ENCODE data around the gene AGRP.
A peak's percentile ranks its signal among the peaks of the same experiment; 100 is the strongest.
"Not testable (repeated sequence)": the region's sequence is repeated elsewhere in the genome, so short reads cannot be mapped to it uniquely, and the experiment has no call there.

AGRP gene, protein sequence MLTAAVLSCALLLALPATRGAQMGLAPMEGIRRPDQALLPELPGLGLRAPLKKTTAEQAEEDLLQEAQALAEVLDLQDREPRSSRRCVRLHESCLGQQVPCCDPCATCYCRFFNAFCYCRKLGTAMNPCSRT

DNA sequence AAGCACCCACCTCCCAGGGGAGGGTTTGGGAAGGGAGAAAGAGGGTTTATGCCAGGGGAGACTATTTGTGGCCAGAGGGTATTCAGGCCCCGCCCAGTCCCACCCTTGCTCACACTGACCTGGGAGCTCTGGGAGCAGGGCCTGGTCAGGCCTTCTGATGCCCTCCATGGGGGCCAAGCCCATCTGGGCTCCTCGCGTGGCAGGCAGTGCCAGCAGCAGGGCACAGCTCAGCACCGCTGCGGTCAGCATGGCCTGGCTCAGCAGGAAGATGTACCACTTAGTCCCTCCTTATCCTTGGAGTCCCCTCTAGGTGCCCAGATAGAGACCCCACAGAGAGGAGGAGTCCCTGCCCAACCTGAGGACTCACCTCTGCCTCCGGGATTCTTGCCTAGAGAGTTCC is at the start of gene AGRP:
TSS of gene AGRP (minus strand) at position 398 of the 400 bp plus-strand sequence. CDS start at position 249, 149 bp downstream.
- DNase-seq: no peak

GRCh38 chr16:67531247-67531646 is 47.9 kb upstream of the AGRP start:
- DNase-seq: no peak

DNA sequence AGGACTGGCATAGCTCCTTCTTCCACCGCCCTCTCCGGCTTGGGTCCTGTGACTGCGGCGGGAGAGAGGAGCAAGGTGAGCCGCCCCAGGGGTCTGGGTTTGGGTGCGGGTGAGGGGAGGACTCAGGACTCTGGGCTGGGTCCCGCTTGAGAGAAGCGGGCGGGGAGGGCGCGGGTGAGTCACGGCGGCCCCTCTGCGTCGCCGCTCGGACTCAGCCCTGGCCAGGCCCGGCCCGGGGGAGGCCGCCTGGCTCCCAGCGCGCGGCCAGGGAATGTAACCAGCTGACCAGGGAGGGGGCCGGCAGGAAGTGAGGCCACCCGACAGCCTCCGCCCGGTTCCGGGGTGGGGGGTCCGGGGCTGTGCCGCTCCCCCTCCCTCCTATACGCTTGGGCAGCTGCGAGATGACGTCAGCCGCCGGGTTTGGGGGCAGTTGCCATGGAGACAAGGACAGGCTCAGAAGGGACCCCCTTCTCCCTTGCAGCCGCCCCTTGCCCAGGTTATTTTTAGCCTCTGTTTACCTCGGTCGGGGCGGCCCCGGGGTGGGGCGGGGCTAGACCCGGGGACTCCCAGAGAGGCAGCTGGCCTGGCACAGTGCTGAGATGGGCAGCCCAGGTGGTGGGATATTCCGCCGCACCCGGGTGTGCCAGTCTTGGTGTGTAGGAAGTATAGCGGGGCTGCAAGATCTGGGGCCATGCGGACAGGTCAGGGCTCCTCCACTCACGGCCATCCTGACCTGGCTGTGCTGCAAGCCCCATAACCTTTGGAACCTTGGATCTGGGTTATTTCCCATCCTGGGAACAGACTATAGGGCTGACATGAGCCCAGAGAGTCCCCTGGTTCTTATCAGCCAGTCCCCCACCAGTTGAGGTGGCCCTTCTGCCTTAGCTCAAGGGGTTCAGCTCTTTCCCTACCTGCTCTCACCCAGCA is 46.9 kb upstream of the AGRP start:
- DNase-seq: peak; percentile 73

- DNase-seq: peak; percentile 67
Measured at GRCh38 chr16:67529582-67530012, 46.2 kb upstream of the AGRP start.

- peak; percentile 71 for DNase-seq
Measured at GRCh38 chr16:67528870-67529581, 45.7 kb upstream of the AGRP start.

DNA sequence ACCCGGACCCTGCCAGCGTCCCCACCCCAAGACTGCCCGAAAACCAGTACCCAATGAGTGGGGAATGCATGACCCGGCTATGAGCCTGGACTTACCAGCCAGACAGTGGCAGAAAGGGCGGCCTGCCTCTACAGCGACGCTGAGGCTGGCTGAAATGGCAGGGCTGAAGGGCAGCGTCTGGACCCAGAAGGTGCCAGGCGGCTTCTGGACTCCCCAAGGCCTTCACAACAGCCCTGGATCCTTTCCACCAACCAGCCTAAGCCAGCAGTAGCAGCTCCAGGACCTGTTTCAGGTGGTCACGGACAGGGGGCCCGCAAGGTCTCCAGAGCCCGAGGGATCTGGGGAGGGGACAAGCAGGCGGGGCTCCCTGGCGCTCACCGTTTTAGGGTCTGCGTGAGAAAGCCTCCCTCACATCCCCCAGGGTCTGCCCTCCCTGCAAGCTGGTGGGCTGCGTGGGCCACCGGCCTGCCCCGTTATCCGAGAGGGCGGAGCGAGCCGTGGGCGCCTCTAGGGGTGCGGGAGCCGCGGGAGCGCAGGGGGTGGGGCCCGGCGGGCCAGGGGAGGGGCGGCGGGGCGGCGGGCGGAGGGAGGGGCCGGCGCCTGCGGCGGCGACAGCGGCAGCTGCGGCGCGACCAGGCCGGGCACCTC is 45.0 kb upstream of the AGRP start, which contains the start of gene RIPOR1:
TSS of gene RIPOR1 (plus strand) at position 608 of the 648 bp plus-strand sequence. CDS start 9,618 bp downstream, outside the sequence.
- DNase-seq: peak; percentile 71

- no peak for DNase-seq
Measured at GRCh38 chr16:67526149-67526791, 42.9 kb upstream of the AGRP start.

DNA sequence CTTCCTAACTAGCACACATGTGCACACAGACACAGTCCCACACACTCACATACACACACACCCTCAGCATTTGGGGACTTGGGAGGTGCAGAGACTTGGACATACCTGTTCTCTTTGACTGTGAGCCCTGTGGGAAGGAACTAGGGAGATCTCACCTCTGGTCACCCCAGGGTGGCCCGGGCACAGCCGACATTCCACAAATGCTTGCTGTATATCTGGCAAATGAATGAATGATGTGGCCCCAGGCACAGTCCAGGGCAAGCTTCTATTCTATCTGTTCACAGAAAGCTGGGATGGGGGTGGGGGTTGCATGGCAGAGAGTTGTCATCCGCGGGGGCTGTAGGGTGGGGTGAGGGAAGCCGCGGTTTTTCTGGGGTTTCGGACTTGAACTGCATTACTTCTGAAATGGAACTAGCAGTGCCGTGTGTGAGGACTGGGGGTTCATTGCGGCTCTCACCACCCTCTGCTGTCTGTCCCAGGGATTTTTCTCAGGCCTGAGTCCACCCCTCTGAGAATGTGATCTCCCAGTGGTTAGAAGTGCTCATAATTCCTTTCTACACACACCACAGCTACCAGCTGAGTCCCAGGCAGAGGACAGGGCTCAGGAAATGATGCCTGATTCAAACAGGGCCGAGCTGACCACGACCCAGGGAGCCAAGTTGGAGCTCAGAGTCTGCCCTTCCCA is 42.0 kb upstream of the AGRP start:
- no peak for DNase-seq

DNA sequence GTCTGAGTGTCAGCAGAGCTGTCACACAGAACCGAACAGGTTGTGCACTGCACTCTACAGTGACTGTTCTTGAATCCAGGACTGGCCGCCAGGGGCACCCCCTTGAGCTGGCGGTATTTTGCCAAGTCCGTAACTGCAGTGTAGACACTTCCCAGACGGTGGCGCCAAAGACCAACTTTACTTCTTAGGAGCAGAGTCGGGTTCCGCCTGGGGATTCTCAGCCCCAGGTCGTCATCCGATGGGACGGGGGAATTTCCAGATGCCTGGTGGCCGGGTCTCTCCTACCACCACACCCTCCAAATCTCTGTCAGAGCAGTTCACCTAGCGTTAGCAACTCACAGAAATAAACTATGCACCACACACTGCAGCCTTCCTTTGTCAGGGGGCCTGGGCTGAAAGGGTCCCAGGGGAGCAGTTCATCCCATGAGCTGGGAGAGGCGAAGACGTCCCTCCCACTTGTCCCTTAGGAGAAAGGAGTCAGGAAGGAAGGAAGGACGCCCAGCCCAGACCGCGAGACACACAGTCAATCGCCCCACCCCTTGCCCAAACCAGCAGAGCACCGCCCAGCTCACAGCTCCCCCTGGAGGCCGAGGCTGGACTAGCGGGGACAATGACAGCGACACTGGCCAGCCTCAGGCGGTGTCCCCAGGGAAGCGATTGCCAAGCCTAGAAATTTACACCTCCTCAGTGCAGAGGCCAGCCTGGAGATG is 37.9 kb upstream of the AGRP start:
- peak; percentile 95 for DNase-seq

GRCh38 chr16:67519242-67519641 is 35.9 kb upstream of the AGRP start:
- DNase-seq: no peak

DNA sequence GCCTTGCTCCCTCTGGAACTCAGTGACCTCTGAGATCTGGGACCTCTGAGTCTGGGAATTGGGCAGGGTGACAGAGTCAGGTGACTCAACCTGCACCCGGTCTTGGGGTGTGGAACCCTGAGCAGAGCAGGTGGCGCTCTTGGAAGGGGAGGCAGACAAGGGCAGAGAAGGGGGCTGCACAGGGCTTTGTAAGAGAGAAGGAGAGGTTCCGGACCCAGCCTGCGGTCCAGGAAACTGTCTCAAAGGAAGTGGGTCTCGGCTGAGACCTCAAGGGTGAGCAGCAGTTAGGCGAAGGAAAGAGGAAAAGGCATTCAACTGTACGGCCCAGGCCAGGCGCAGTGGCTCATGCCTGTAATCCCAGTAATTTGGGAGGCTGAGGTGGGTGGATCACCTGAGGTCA is 35.3 kb upstream of the AGRP start:
- DNase-seq: no peak

DNA sequence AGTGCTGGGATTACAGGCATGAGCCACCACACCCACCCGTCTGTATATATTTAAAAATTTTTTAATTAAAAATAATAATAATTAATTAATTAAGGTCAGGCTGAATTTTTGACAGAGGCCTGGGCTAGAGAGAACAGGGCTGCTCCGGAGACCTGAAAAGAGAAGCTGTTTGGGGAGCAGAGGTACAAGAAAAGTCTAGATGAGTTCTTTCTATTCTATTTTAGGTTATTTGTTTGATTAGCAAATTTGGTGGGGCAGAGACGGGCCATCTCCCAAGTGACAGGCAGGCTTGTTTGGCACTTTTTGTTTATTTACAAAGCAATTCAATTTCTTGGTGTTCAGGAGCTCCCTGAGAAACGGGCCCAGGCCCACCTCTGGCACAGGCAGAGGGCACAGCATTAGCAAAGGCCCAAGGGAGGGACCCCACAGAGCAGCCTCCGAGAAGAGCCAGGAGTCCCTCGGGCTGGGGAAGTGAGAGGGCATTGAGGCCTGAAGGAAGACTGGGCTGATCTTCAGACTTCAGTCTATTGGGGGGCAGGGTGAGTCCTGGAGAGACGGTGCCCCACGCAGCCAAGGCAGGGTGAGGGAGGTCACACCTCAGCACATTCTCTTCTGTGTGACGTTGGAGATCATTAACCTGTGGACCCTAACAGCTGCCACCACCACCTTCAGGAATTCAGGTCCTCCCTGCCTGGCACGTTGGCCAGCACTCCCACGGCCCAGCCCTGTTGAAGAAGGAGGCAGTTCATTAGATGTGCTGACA is 34.5 kb upstream of the AGRP start:
- no peak for DNase-seq

- DNase-seq: no peak
Measured at GRCh38 chr16:67517155-67517445, 33.8 kb upstream of the AGRP start.

DNA sequence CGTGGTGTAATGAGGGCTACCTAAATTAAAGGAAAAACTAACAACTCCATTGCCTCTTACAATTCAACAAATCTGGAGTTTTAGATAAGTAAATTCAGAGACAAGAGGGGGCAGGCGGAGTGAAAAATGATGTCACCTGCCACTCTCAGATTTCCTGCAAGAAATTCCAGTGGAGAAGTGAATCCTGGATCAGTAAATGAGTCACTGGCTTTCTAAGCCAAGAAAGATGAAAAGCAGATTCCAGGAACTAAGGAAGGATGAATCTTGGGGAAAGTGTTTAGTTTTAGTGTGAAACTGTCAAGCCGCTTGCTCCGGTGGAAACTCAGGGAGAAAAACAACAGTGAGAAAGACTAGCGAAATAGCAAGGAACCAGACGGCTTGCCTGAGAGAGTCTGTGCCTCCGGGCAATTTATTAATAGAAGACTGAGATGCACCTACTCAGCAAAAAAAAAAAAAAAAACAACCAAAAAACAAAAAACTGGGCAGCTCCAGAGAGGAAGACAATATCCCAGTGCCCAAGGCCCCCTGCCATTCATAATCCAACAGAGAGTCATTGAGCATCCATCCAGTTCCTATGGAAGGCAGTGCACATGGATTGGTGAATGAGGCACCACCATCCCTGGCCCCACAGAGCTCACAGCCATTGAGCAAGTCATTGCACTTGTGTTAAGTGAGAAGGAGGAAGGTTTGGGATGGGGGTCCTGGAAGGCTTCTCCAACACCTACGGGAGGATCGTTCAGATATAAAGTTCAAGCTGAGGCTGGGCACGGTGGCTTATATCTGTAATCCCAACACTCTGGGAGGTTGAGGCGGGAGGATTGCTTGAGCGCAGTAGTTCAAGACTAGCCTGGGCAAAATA is 33.2 kb upstream of the AGRP start:
- no peak for DNase-seq

- peak; percentile 87 for DNase-seq
Measured at GRCh38 chr16:67514382-67514828, 31.1 kb upstream of the AGRP start.

GRCh38 chr16:67513892-67514291 is 30.5 kb upstream of the AGRP start:
- not testable (repeated sequence) for DNase-seq

GRCh38 chr16:67509016-67509415 is 25.7 kb upstream of the AGRP start:
- no peak for DNase-seq

DNA sequence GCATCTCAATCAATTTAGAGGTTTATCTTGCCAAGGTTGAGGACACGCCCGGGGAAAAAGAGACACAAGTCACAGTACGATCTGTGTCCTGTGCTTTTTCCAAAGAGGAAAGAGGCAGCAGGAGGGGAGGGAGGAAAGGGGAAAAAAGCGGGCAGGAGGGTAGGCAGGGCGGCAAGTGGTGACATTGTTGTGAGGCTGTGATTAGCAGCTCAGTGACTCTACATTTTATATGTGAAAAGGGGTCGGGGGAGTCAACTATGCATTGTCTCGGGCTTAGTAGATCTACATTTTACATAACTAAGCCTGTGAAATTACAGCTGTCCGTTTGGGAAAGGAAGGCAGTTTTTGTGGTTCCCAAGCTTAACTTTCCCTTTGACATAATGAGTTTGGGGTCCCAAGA is 23.1 kb upstream of the AGRP start:
- no peak for DNase-seq

Data from DMS53 (cell line).